ENCODE measurements around the gene TIAL1.
A peak's percentile ranks its signal among the peaks of the same experiment; 100 is the strongest.
"Not testable (repeated sequence)": the region's sequence is repeated elsewhere in the genome, so short reads cannot be mapped to it uniquely, and the experiment has no call there.

Gene TIAL1

GRCh38 chr10:119546009-119546408, 50.8 kb downstream of the TIAL1 start:
- peak; percentile 26 for DNase-seq

GRCh38 chr10:119545310-119545709, 51.5 kb downstream of the TIAL1 start:
- no peak for DNase-seq

- DNase-seq, result peak; percentile 43
Measured at GRCh38 chr10:119543814-119544642, 52.7 kb downstream of the TIAL1 start.

- DNase-seq, result peak; percentile 81
Measured at GRCh38 chr10:119542988-119543813, 53.6 kb downstream of the TIAL1 start.

- peak; percentile 93 for DNase-seq
Measured at GRCh38 chr10:119542357-119542987, 54.3 kb downstream of the TIAL1 start, which contains the start of gene RGS10. Gene RGS10, minus strand, starts transcription at chr10:119542719. Its CDS starts 81 bp downstream, at chr10:119542638.

GRCh38 chr10:119541459-119542356, 55.1 kb downstream of the TIAL1 start:
- DNase-seq, result peak; percentile 84

GRCh38 chr10:119541046-119541445, 55.7 kb downstream of the TIAL1 start:
- peak; percentile 56 for DNase-seq

GRCh38 chr10:119540038-119540437, 56.7 kb downstream of the TIAL1 start:
- DNase-seq, result no peak

- peak; percentile 66 for DNase-seq
Measured at GRCh38 chr10:119539359-119539825, 57.4 kb downstream of the TIAL1 start.

GRCh38 chr10:119538632-119539358, 58.0 kb downstream of the TIAL1 start:
- peak; percentile 62 for DNase-seq

- peak; percentile 53 for DNase-seq
Measured at GRCh38 chr10:119537953-119538630, 58.7 kb downstream of the TIAL1 start.

GRCh38 chr10:119536508-119537025, 60.2 kb downstream of the TIAL1 start:
- DNase-seq, result peak; percentile 46

GRCh38 chr10:119535837-119536507, 60.8 kb downstream of the TIAL1 start:
- DNase-seq, result peak; percentile 54

GRCh38 chr10:119535305-119535704, 61.5 kb downstream of the TIAL1 start:
- DNase-seq, result no peak

- DNase-seq, result no peak
Measured at GRCh38 chr10:119533473-119533872, 63.3 kb downstream of the TIAL1 start.

- DNase-seq, result not testable (repeated sequence)
Measured at GRCh38 chr10:119532791-119533190, 64.0 kb downstream of the TIAL1 start.

- peak; percentile 37 for DNase-seq
Measured at GRCh38 chr10:119532251-119532650, 64.5 kb downstream of the TIAL1 start.

- no peak for DNase-seq
Measured at GRCh38 chr10:119531067-119531466, 65.7 kb downstream of the TIAL1 start.

GRCh38 chr10:119528663-119529237, 68.0 kb downstream of the TIAL1 start:
- DNase-seq, result not testable (repeated sequence)
